ENCODE measurements around the gene GPRIN3.
"Not testable (repeated sequence)": the region's sequence is repeated elsewhere in the genome, so short reads cannot be mapped to it uniquely, and the experiment has no call there.

GPRIN3 gene

DNA sequence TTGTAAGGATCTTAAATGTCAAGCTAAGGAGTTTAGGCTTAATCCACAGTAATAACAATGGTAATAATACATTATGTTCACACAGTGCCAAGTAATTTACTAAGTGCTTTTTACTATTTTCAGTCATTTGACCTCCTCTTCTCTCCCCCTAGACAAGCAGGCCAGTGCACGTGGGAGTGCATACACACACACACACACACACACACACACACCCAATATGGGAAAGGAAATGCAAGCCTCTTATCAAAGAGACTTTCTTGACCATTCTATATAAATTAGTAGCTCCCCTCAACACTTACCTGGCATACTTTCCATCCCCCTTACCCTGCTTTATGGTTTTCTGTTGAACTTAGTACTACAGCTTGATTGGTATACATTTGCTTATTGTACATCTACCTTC is 3.8 kb upstream of the GPRIN3 start:
- DNase-seq, result no peak

DNA sequence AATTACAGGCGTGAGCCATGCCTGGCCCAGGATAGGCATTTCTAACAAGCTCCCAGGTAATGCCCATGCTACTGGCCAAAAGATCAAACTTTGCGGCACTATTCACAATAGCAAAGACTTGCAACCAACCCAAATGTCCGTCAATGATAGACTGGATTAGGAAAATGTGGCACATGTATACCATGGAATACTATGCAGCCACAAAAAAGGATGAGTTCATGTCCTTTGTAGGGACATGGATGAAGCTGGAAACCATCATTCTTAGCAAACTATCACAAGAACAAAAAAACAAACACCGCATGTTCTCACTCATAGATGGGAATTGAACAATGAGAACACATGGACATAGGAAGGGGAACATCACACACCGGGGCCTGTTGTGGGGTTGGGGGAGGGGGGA is 1.6 kb upstream of the GPRIN3 start:
- not testable (repeated sequence) for DNase-seq

DNA sequence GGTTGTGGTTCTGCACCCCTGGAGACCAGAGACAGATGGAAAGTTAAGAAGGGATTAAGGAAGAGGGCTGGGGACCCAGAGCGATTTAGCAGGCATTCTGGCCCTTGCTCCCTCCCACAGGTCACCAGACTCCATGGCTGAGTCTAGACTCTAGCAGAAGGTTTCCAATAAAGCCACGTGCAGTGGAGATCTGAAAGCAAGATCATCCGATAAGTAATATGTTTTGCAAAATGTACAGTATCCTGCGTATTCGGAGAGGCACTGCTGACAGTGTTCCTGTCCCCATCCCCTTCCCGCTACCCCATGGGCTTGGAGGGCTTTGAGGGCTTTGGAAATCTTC is 531 bp upstream of the GPRIN3 start:
- DNase-seq, result no peak

GRCh38 chr4:89307178-89307445 is 488 bp downstream of the GPRIN3 start:
- no peak for DNase-seq

DNA sequence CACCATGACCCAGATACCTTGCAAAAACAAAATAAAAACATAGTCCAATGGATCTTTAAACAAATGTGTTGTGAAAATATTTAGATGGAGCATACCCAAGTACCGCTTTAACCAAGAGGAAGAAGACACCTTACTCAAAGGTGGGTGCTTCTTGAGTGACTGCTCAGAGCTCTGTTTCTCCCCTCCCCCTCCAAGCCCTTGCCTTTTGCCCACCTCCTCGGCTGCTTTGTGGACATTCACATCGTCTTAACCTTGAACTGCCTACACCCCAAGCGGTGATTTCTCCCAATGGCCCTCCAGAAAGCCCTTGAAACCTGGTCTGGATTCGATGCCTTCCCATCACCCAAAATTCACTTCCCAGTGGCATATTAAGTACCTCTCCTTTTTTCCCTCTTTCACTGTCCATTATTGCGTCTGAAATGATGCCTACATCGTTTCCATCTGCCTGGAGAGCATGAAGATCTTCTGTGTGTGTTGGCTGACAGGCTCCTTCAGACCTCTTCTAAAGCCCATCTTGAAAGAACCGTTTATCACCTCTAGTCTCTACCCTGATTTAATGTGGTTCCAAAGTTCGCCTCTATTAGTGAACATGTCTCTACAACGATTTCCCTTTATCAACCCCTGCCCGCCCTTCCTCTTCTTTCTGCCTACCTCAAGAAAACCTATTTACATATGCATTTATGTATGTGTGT is 968 bp downstream of the GPRIN3 start:
- DNase-seq, result no peak

DNA sequence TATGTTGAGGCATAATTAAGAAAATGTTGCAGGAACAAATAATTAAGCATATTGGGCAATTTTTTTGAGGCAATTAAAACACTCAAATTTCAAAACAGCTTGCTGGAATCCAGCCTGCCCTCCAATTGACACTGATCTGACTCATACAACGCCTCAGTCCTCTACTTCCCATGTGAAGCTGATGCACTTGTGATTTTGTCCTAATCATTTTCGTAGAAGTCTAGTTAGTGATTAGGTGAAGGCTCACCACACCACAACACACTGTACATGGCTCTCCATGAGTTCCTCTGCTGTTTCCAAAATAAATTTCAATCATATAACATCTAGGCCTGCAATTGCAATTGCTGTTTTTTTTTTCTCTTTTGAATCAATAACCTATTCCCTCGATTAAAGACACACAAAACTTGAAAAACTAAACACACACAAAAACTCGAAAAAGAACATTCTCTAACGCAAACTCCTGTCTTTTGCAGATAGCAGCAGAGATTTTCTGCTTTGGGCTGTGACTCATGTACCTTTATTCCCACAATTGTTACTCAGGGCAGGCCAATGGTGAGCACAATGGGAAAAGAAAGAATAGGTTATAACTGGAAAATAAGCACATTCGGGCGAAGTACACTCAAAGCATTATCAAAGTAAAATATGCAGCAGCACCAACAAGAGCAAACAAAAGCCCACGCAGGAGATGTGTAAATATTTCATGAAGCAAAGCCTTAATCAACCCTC is 1.7 kb downstream of the GPRIN3 start:
- no peak for DNase-seq

DNA sequence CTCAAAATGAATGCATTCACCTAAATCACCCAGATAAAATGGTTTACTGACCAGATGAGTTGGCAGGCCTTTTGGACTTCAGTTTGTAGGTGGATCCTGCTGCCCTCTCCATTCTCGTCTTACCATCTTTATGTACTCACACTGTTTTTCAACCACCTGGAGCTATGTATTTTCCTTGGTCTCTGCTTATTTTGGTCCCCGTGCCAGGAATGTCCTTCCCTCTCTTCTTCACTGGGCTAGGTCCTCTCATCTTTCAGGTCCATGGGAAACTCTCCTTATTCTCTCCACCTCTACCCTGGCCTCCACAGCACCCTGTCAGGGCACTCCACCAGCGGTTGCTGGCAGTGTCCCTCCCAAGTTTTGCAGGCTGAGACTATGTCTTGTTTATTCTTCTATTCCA is 2.6 kb downstream of the GPRIN3 start:
- DNase-seq, result no peak

- no peak for DNase-seq
These were observed 3.7 kb downstream of the GPRIN3 start for GRCh38 chr4:89303814-89304388.

DNA sequence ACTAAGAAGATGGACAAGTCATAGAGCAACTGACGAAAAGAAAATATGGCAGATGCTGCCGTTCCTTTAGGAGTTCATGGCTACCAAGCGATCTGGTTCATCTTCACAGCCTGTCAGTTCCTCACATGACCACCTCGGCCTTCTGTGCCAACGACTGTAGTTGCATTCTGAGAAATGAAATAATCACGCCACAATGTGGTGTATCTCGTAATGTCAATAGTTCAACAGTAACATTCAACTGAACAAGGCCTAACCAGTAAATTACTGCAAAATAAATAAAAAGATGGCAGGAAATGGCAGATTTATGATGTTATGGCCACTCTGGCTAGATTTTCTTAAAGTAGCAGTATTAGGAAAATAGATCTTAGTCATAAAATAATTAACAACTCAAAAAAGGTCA is 4.4 kb downstream of the GPRIN3 start:
- no peak for DNase-seq

GRCh38 chr4:89301902-89302301 is 5.7 kb downstream of the GPRIN3 start:
- no peak for DNase-seq

DNA sequence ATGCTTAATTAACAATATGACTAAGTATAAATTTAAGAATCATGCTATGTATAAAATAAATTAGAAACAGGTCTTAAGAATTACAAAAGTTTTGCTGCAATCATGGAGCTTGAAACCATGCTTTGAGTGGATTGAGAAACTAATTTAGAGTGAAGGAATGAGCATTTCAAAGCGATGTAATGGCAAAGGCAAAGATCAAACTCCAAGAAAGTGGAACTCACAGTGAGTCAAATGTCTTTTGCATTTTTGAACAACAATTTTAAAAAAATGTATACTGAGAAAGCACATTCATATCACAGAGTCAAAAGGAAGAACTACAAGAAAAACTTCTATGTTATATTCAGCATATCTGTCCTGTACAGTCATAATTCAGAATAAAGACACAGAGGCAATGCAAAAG is 6.6 kb downstream of the GPRIN3 start:
- no peak for DNase-seq

DNA sequence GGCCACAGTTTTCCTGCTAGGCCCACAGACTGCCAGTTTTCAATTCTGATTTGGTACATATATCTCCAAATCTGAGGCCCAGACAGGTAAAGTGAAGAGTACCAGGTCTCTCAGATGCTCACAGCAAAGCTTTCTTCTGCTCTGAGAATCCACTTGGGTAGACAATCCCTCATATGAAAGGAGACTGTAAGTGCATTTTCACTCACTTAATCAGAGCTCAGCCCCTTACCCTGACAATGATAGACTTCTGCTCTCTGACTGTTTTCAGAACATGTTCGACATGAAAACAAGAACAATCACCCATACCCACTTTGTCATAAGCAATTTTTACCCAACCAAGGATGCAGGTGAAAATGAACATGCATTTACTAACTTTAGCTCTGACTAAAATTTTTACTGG is 7.1 kb downstream of the GPRIN3 start:
- no peak for DNase-seq

GRCh38 chr4:89300060-89300459 is 7.5 kb downstream of the GPRIN3 start:
- DNase-seq, result no peak

GRCh38 chr4:89299153-89299791 is 8.3 kb downstream of the GPRIN3 start:
- no peak for DNase-seq

GRCh38 chr4:89298788-89299152 is 8.8 kb downstream of the GPRIN3 start:
- no peak for DNase-seq

DNA sequence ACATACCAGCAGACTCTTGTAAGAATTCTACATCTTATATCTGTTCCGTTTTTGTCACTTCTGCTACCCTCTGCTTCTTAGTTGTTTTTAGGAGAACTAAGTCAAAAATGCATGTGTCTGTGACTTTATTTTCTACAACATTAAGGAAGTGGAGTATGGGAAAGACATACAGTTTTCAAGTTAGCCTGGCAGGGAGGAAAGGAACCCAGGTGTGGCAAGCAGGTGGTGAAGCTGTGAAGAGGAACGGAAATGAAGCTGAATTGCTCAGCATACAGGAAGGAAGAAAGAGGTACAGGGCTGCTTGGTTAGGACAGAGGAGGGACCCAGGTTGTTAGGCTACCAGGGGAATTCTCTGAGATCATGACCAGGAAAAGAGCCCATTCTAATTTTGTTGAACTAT is 9.4 kb downstream of the GPRIN3 start:
- peak; percentile 2 for DNase-seq

- no peak for DNase-seq
These were observed 10.7 kb downstream of the GPRIN3 start for GRCh38 chr4:89296896-89297295.

- DNase-seq, result no peak
These were observed 11.2 kb downstream of the GPRIN3 start for GRCh38 chr4:89296399-89296798.

DNA sequence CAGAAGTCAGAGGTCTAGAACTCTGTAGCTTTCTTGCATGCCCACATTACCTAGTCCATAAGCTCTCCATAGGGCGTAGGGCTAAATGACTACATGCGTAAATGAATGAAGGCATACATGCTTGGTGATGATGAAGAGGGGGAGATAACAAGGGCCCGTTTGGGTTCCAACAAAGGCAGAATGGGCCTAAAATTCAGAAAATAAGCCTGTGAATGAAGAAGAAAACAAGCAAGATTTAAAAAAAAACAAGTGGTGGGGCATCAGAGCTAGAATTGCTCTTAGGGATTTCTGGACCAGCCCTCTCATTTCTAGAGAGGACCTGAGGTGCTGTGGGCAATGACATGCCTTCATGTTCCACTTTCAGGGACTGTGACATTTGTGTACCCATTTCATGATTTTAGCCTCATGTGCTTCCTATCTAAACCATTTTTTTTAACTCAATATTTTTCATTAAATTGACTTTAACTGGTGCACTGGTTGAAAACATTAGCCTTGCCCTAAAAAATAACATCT is 12.1 kb downstream of the GPRIN3 start:
- DNase-seq, result no peak

GRCh38 chr4:89294573-89295269 is 12.9 kb downstream of the GPRIN3 start:
- DNase-seq, result no peak

DNA sequence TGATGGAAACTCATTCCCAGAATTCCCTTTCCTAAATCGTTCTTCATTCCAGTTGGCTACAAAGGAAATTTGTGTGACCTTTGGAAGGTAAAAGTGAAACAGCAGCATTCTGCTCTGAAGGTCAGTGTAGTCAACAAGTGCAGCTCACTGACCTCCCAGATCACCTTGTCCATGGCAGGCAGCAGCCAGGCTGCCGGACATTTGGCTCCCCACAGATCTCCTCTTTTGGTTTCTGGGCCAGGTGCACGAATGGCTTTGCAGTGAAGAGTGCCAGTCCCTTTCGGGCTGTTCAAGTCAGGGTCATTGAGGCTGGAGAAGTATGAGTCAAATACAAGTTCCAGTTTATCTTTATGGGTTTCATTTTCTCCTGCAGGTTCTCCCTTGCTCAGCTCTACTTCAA is 14.3 kb downstream of the GPRIN3 start:
- DNase-seq, result no peak

- DNase-seq, result no peak
These were observed 16.7 kb downstream of the GPRIN3 start for GRCh38 chr4:89290727-89291516.

GRCh38 chr4:89289312-89289711 is 18.3 kb downstream of the GPRIN3 start:
- no peak for DNase-seq

Data from effector CD8-positive, alpha-beta T cell (primary cell).